Endodermal cell (in vitro differentiated cells): ENCODE data around the gene SGMS1. TPM values are rescaled to one million over a fixed set of nuclear protein-coding genes. Genes with fewer than 3 reads are reported as not detected.

Experiments used
- DNase-seq: peaks from one replicate; pipeline ENCODE4 v3.0.0-alpha.2; 2017
- H3K27ac ChIP-seq: 2 replicates; pipeline ENCODE4 v1.5.1; 2013; ENCODE audit warnings: mild to moderate bottlenecking, low read depth, low read length, moderate library complexity
- H3K27me3 ChIP-seq: 2 replicates; pipeline ENCODE4 v1.6.1; 2013; ENCODE audit warnings: mild to moderate bottlenecking, low read length, moderate library complexity; ENCODE audit not compliant: insufficient read depth, control insufficient read depth, poor library complexity, severe bottlenecking
- H3K36me3 ChIP-seq: 2 replicates; pipeline ENCODE4 v1.7.0; 2013; ENCODE audit warnings: mild to moderate bottlenecking, low read length, moderate library complexity; ENCODE audit not compliant: control insufficient read depth, insufficient read depth
- H3K4me1 ChIP-seq: one replicate; pipeline ENCODE4 v1.7.0; 2013; ENCODE audit warnings: low read length; ENCODE audit not compliant: control insufficient read depth, insufficient read depth
- H3K4me3 ChIP-seq: 2 replicates; pipeline ENCODE4 v1.5.1; 2013; ENCODE audit warnings: mild to moderate bottlenecking, low read length, moderate library complexity
- H3K9ac ChIP-seq: 2 replicates; pipeline ENCODE4 v1.6.1; 2013; ENCODE audit warnings: mild to moderate bottlenecking, low read length, moderate library complexity; ENCODE audit not compliant: poor library complexity, severe bottlenecking; ENCODE audit errors: extremely low read depth
- H3K9me3 ChIP-seq: 2 replicates; pipeline ENCODE4 v1.6.1; 2013; ENCODE audit warnings: mild to moderate bottlenecking, low read length, moderate library complexity; ENCODE audit not compliant: control insufficient read depth
- H3K27ac Mint-ChIP-seq: 2 replicates; pipeline ENCODE4 v1.8.0; 2020; ENCODE audit warnings: mixed read lengths
- H3K27me3 Mint-ChIP-seq: 2 replicates; pipeline ENCODE4 v1.8.0; 2021; ENCODE audit warnings: mild to moderate bottlenecking, mixed read lengths; ENCODE audit not compliant: insufficient read depth
- H3K36me3 Mint-ChIP-seq: 2 replicates; pipeline ENCODE4 v1.8.0; 2020; ENCODE audit warnings: low read depth, mixed read lengths
- H3K4me1 Mint-ChIP-seq: 2 replicates; pipeline ENCODE4 v1.8.0; 2020; ENCODE audit warnings: mixed read lengths
- H3K4me3 Mint-ChIP-seq: 2 replicates; pipeline ENCODE4 v1.8.0; 2020; ENCODE audit warnings: mild to moderate bottlenecking, moderate library complexity, mixed read lengths
- H3K9me3 Mint-ChIP-seq: 2 replicates; pipeline ENCODE4 v1.8.0; 2020; ENCODE audit warnings: mild to moderate bottlenecking, mixed read lengths
- WGBS, 2 experiments: methylation state at CpG; one replicate each; pipeline versions ENCODE4 v1.1.5 to v1.1.7; 2013; ENCODE audit warnings: missing lambda C conversion rate in 2 of 2, mixed read lengths in 1 of 2; ENCODE audit not compliant: insufficient coverage in 1 of 2, insufficient read length in 1 of 2; 5-methylcytosine and 5-hydroxymethylcytosine counted together
- total RNA-seq, 2 donors: library from RNA; stranded (reverse); fragmentation: NEBNext Ultra II Directional in 1 of 2; extraction: Animal tissue kit (Norgen Biotek cat#: 25700) in 1 of 2; gene quantifications; 2 replicates in 1 of 2; 3 replicates in 1 of 2; pipeline ENCODE4 v1.2.1, GENCODE V29; 2021
- TF ChIP-seq, protein P1 (sequence below): fragments of 200-600 bp; sonication (generic); conservative IDR thresholded peaks from 2 replicates; pipeline ENCODE4 v1.5.0; 2021; ENCODE audit warnings: antibody characterized with exemption, mild to moderate bottlenecking

Gene SGMS1
- total RNA-seq, 2 donors from 2014 or later, result 12.0 to 14.3 TPM

DNA sequence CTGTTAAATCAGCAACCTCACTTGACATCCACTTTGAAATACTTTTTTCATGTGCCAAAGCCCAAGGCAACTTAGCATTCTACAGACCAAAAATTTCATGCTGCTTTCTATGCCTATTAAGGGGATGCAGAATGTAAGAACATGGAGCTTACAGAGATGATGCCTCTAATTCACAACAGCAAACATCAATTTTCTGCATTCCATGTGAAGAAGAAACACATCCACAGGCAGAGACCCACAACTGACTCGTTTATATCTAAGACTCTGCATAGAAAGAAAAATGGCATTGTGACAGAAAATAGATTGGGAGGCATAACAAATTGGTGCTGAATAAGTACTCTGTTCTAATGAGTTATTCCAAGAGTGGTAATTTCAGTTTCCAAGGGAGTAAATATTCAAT is 107.6 kb downstream of the SGMS1 start:
- Mint-ChIP-seq H3K9me3 (no peaks in the 10 kb centered on the region), H3K27me3 (no peaks in the 10 kb centered on the region), H3K27ac (no peak overlapping the region), H3K36me3 (no peaks in the 10 kb centered on the region), H3K4me3 (no peak overlapping the region), H3K4me1 (peaks cover 2% of the 10 kb centered on the region)
- TF ChIP-seq, protein P1, sequence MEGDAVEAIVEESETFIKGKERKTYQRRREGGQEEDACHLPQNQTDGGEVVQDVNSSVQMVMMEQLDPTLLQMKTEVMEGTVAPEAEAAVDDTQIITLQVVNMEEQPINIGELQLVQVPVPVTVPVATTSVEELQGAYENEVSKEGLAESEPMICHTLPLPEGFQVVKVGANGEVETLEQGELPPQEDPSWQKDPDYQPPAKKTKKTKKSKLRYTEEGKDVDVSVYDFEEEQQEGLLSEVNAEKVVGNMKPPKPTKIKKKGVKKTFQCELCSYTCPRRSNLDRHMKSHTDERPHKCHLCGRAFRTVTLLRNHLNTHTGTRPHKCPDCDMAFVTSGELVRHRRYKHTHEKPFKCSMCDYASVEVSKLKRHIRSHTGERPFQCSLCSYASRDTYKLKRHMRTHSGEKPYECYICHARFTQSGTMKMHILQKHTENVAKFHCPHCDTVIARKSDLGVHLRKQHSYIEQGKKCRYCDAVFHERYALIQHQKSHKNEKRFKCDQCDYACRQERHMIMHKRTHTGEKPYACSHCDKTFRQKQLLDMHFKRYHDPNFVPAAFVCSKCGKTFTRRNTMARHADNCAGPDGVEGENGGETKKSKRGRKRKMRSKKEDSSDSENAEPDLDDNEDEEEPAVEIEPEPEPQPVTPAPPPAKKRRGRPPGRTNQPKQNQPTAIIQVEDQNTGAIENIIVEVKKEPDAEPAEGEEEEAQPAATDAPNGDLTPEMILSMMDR, result no peak
- no peaks in the 10 kb centered on the region for H3K9me3 ChIP-seq
- no peak overlapping the region for H3K27ac ChIP-seq
- 73% methylated on average over 1 of the region's 1 CpG; no CpG with 5 or more reads in 1 of the 2 experiments for WGBS, 2 experiments
- no peak overlapping the region for H3K9ac ChIP-seq
- no peak overlapping the region for H3K4me3 ChIP-seq
- H3K36me3 ChIP-seq, result no peaks in the 10 kb centered on the region
- no peak for DNase-seq
- no peaks in the 10 kb centered on the region for H3K27me3 ChIP-seq
- no peaks in the 10 kb centered on the region for H3K4me1 ChIP-seq

DNA sequence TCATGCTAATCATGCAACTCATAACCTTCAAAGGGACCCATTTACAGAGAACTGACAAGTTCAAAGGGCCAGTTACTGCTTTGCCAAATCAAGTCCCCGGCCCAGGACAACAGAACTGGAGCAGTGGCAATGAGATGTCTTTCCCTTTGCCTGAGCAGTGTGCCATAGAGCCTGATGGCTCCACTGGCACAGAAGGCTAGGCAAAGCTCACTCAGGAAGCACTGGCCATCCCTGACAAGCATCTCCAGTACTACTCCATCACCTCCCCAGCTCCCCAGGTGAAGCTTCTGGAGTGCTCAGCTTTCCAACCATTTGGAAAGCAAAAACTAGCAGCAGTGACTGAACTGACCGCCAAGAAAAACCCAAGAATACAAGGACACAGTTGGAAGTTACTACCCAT is 108.3 kb downstream of the SGMS1 start:
- Mint-ChIP-seq H3K27me3 (no peaks in the 10 kb centered on the region), H3K4me3 (no peak overlapping the region), H3K27ac (no peak overlapping the region), H3K9me3 (no peaks in the 10 kb centered on the region), H3K4me1 (peaks cover 2% of the 10 kb centered on the region), H3K36me3 (no peaks in the 10 kb centered on the region)
- Histone ChIP-seq H3K36me3 (no peaks in the 10 kb centered on the region), H3K27ac (no peak overlapping the region), H3K9ac (no peak overlapping the region), H3K9me3 (no peaks in the 10 kb centered on the region), H3K27me3 (no peaks in the 10 kb centered on the region), H3K4me1 (no peaks in the 10 kb centered on the region), H3K4me3 (no peak overlapping the region)
- TF ChIP-seq, protein P1, result no peak
- WGBS, 2 experiments, result 90 to 100% methylated on average over 2 of the region's 2 CpGs
- no peak for DNase-seq

DNA sequence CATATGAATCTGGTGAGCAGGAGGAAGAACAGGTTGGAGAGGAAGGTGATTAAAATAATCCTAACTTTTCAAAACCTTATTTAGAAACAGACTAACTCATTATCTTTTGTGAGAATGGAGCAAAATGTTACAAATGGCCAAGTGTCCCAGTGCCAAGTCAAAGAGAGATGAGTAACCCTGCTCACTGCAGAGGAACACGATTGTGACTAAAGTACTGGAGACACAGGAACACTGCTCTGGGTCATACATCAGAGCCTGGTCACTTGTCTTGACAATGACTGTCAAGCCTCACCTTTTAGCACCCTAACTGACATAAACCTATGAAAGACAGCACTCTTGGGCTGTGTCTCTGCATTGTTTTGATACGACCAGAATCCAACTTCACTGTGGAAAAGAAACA is 108.8 kb downstream of the SGMS1 start:
- peaks cover 2% of the 10 kb centered on the region for H3K4me1 ChIP-seq
- no peak for DNase-seq
- H3K27me3 ChIP-seq, result no peaks in the 10 kb centered on the region
- H3K4me3 Mint-ChIP-seq, result no peak overlapping the region
- no peaks in the 10 kb centered on the region for H3K9me3 Mint-ChIP-seq
- TF ChIP-seq, protein P1, result no peak
- no peak overlapping the region for H3K9ac ChIP-seq
- H3K36me3 Mint-ChIP-seq, result no peaks in the 10 kb centered on the region
- H3K27me3 Mint-ChIP-seq, result no peaks in the 10 kb centered on the region
- H3K27ac ChIP-seq, result no peak overlapping the region
- H3K4me3 ChIP-seq, result no peak overlapping the region
- no peak overlapping the region for H3K27ac Mint-ChIP-seq
- peaks cover 2% of the 10 kb centered on the region for H3K4me1 Mint-ChIP-seq
- H3K9me3 ChIP-seq, result no peaks in the 10 kb centered on the region
- H3K36me3 ChIP-seq, result no peaks in the 10 kb centered on the region
- WGBS, 2 experiments, result 89 to 91% methylated on average over 2 of the region's 2 CpGs
